Measurements from ENCODE around the gene NUP210.

The NUP210 gene

GRCh38 chr3:13415236-13415986 lies 4.7 kb downstream of the NUP210 start:
- H3K36me3 ChIP-seq (ENCODE audit: insufficient read depth): no peaks in the 10 kb centered on the region
- H4K20me1 ChIP-seq (ENCODE audit: insufficient read depth): peaks cover 32% of the 10 kb centered on the region
- peaks cover 56% of the 10 kb centered on the region for H3K4me1 ChIP-seq (ENCODE audit: low read depth, poor library complexity, severe bottlenecking)
- no peak overlapping the region for H2AFZ ChIP-seq (ENCODE audit: low read depth)
- H3K79me2 ChIP-seq (ENCODE audit: insufficient read depth, low read depth): peaks cover 87% of the 10 kb centered on the region
- no peak for TF ChIP-seq CTCF (conservative IDR thresholded peaks at IDR 0.05; ENCODE audit: low read depth, low read length)
- no peak overlapping the region for H3K27ac ChIP-seq
- H3K4me2 ChIP-seq: peak overlapping the region; percentile 45; the same call in 1 of the 2 replicates
- no peak overlapping the region for H3K4me3 ChIP-seq (IDR thresholded peaks at IDR 0.05; ENCODE audit: insufficient read depth, low read depth, low read length)
- H3K27me3 ChIP-seq (ENCODE audit: insufficient read depth, low read depth): no peaks in the 10 kb centered on the region
- no peak overlapping the region for H3K9ac ChIP-seq

DNA sequence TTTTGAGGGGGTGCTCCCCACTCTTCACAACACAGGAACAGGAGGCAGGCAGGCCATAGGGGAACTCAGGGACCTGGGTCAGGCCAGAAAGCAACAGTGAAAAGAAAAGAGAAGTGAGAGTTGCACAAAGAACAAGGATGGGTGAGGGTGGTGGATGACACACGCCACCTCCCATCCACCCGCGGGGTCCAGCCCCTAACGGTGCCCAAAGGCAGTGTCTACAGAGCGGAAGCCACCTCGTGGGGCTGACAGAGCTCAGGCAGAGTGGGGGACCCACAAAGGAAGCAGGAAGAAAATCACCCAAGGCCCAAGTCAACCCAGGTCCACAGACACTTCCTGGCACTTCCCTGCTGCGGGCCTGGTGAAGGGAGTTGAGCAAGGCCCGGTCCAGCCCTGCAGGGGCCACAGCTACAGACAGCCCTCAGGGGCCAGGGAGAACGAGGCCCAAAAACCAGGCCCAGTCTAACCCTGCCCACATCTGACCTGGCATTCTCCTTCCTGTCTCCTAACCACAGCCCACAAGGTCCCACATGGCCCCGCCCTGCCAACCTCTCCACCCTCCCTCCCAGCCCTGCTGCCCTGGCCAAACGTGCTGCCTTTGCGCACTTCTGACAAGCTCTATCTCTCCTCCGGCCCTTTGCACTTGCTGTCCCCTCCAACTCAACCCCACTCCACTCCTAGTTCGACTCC lies 5.9 kb downstream of the NUP210 start:
- no peak overlapping the region for H3K9ac ChIP-seq
- H3K79me2 ChIP-seq (ENCODE audit: insufficient read depth, low read depth): peaks cover 90% of the 10 kb centered on the region
- H4K20me1 ChIP-seq (ENCODE audit: insufficient read depth): peaks cover 32% of the 10 kb centered on the region
- peaks cover 56% of the 10 kb centered on the region for H3K4me1 ChIP-seq (ENCODE audit: low read depth, poor library complexity, severe bottlenecking)
- no peaks in the 10 kb centered on the region for H3K27me3 ChIP-seq (ENCODE audit: insufficient read depth, low read depth)
- no peak for TF ChIP-seq CTCF (conservative IDR thresholded peaks at IDR 0.05; ENCODE audit: low read depth, low read length)
- no peak overlapping the region for H2AFZ ChIP-seq (ENCODE audit: low read depth)
- H3K4me3 ChIP-seq (IDR thresholded peaks at IDR 0.05; ENCODE audit: insufficient read depth, low read depth, low read length): no peak overlapping the region
- no peak overlapping the region; the same call in 1 of the 2 replicates for H3K27ac ChIP-seq
- peak overlapping the region; percentile 45 for H3K4me2 ChIP-seq
- no peaks in the 10 kb centered on the region for H3K36me3 ChIP-seq (ENCODE audit: insufficient read depth)

- Histone ChIP-seq H3K4me2 (no peak overlapping the region), H3K4me1 (ENCODE audit: low read depth, poor library complexity, severe bottlenecking) (peaks cover 32% of the 10 kb centered on the region), H3K27ac (no peak overlapping the region), H3K4me3 (IDR thresholded peaks at IDR 0.05; ENCODE audit: insufficient read depth, low read depth, low read length) (no peak overlapping the region), H3K9ac (no peak overlapping the region), H3K36me3 (ENCODE audit: insufficient read depth) (no peaks in the 10 kb centered on the region), H3K27me3 (ENCODE audit: insufficient read depth, low read depth) (no peaks in the 10 kb centered on the region), H4K20me1 (ENCODE audit: insufficient read depth) (peaks cover 23% of the 10 kb centered on the region), H3K79me2 (ENCODE audit: insufficient read depth, low read depth) (peaks cover 83% of the 10 kb centered on the region), H2AFZ (ENCODE audit: low read depth) (no peak overlapping the region)
- no peak for TF ChIP-seq CTCF (conservative IDR thresholded peaks at IDR 0.05; ENCODE audit: low read depth, low read length)
Observed at GRCh38 chr3:13411186-13411860, 8.8 kb downstream of the NUP210 start.

DNA sequence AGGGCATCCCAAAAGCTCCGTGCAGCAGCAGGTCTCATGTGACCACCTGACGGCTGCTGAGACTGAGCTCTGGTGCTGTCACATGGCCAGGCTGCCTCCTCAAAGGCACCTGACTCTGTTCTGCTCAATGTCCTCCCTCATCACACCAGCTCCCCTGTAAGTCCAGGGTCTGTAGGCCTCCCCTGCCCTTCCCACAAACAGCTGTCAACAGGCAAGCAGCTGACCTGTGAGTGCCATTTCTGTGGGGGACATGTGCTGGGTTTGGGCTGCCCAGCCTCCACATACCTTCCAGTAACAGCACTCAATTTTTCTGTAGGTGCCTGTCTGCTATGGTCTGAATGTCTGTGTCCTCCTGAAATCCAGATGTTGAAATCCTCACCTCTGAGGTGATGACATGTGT lies 11.2 kb downstream of the NUP210 start:
- Histone ChIP-seq H3K36me3 (ENCODE audit: insufficient read depth) (no peaks in the 10 kb centered on the region), H3K4me1 (ENCODE audit: low read depth, poor library complexity, severe bottlenecking) (peaks cover 8% of the 10 kb centered on the region), H3K79me2 (ENCODE audit: insufficient read depth, low read depth) (peaks cover 74% of the 10 kb centered on the region)

More for the DNA sequence above, 11.2 kb downstream of the NUP210 start:
- H2AFZ ChIP-seq (ENCODE audit: low read depth): no peak overlapping the region
- no peak overlapping the region for H3K9ac ChIP-seq
- no peak overlapping the region for H3K4me3 ChIP-seq (IDR thresholded peaks at IDR 0.05; ENCODE audit: insufficient read depth, low read depth, low read length)
- H3K27ac ChIP-seq: no peak overlapping the region
- H4K20me1 ChIP-seq (ENCODE audit: insufficient read depth): peaks cover 11% of the 10 kb centered on the region; the same call in 1 of the 2 replicates
- no peaks in the 10 kb centered on the region for H3K27me3 ChIP-seq (ENCODE audit: insufficient read depth, low read depth)
- no peak overlapping the region for H3K4me2 ChIP-seq
- no peak for TF ChIP-seq CTCF (conservative IDR thresholded peaks at IDR 0.05; ENCODE audit: low read depth, low read length)
